Mesendoderm (in vitro differentiated cells): Measurements from ENCODE around the gene PPP2R2C.

ENCODE experiments used
- DNase-seq: peaks from one replicate; pipeline ENCODE4 v3.0.0; 2013
- H2AK5ac ChIP-seq: 2 replicates; pipeline ENCODE4 v1.6.1; 2013; ENCODE audit warnings: low read length, inconsistent platforms
- H2BK120ac ChIP-seq: 2 replicates; pipeline ENCODE4 v1.6.1; 2013; ENCODE audit warnings: low read depth, mild to moderate bottlenecking, low read length, moderate library complexity, mixed read lengths
- H2BK15ac ChIP-seq: replicated peaks from 2 replicates; pipeline ENCODE4 v1.6.1; 2013; ENCODE audit warnings: low read depth, mild to moderate bottlenecking, moderate library complexity
- H2BK5ac ChIP-seq: 2 replicates; pipeline ENCODE4 v1.6.1; 2013; ENCODE audit warnings: low read length, inconsistent platforms
- H3K18ac ChIP-seq: 2 replicates; pipeline ENCODE4 v1.6.1; 2013; ENCODE audit warnings: mild to moderate bottlenecking, low read length, mixed read lengths
- H3K23ac ChIP-seq: one replicate; pipeline ENCODE4 v1.6.1; 2013; ENCODE audit warnings: low read length
- H3K27ac ChIP-seq: 2 replicates; pipeline ENCODE4 v1.5.1; 2013; ENCODE audit warnings: low read depth, mild to moderate bottlenecking, inconsistent platforms, low read length, moderate library complexity
- H3K27me3 ChIP-seq: 2 replicates; pipeline ENCODE4 v1.6.1; 2013; ENCODE audit warnings: low read length, control low read depth, mild to moderate bottlenecking, inconsistent platforms; ENCODE audit not compliant: insufficient read depth, poor library complexity
- H3K36me3 ChIP-seq: 2 replicates; pipeline ENCODE4 v1.6.1; 2013; ENCODE audit warnings: low read length, inconsistent platforms; ENCODE audit not compliant: control insufficient read depth, insufficient read depth
- H3K4ac ChIP-seq: one replicate; pipeline ENCODE4 v1.6.1; 2013; ENCODE audit warnings: low read depth, mild to moderate bottlenecking, low read length, moderate library complexity
- H3K4me1 ChIP-seq: 2 replicates; pipeline ENCODE4 v1.6.1; 2013; ENCODE audit warnings: low read depth, low read length, inconsistent platforms; ENCODE audit not compliant: control insufficient read depth
- H3K4me2 ChIP-seq: 2 replicates; pipeline ENCODE4 v1.6.1; 2013; ENCODE audit warnings: low read length
- H3K4me3 ChIP-seq: 2 replicates; pipeline ENCODE4 v1.5.1; 2013; ENCODE audit warnings: mild to moderate bottlenecking, low read length
- H3K56ac ChIP-seq: one replicate; pipeline ENCODE4 v1.6.1; 2013; ENCODE audit warnings: low read length
- H3K79me1 ChIP-seq: 2 replicates; pipeline ENCODE4 v1.6.1; 2013; ENCODE audit warnings: low read length, inconsistent platforms
- H3K79me2 ChIP-seq: 2 replicates; pipeline ENCODE4 v1.6.1; 2013; ENCODE audit warnings: mild to moderate bottlenecking, low read length; ENCODE audit not compliant: control insufficient read depth, insufficient read depth
- H3K9ac ChIP-seq: 2 replicates; pipeline ENCODE4 v1.6.1; 2013; ENCODE audit warnings: low read length, inconsistent platforms
- H4K5ac ChIP-seq: one replicate; pipeline ENCODE4 v1.6.1; 2013; ENCODE audit warnings: low read length
- H4K8ac ChIP-seq: one replicate; pipeline ENCODE4 v1.6.1; 2013; ENCODE audit warnings: low read depth, mild to moderate bottlenecking, control low read depth, low read length, moderate library complexity
- WGBS: extraction: QIAGEN DNeasy Blood & Tissue Kit; methylation state at CpG from one replicate; pipeline ENCODE4 v1.1.7; 2013; ENCODE audit warnings: low lambda C conversion rate, missing lambda C conversion rate; ENCODE audit not compliant: insufficient coverage; ENCODE audit errors: extremely low coverage; 5-methylcytosine and 5-hydroxymethylcytosine counted together

Gene PPP2R2C

GRCh38 chr4:6281436-6282313 is 190.7 kb downstream of the PPP2R2C start:
- Histone ChIP-seq H3K4me2 (no peak overlapping the region), H4K5ac (no peak overlapping the region), H3K9ac (no peak overlapping the region), H3K36me3 (no peaks in the 10 kb centered on the region), H2AK5ac (no peak overlapping the region), H2BK15ac (no peak overlapping the region), H3K79me2 (no peaks in the 10 kb centered on the region), H3K27me3 (no peaks in the 10 kb centered on the region), H2BK5ac (no peak overlapping the region), H3K18ac (no peak overlapping the region), H3K4me1 (no peaks in the 10 kb centered on the region), H4K8ac (no peak overlapping the region), H3K4me3 (no peak overlapping the region), H3K23ac (no peak overlapping the region), H3K27ac (no peak overlapping the region), H2BK120ac (no peak overlapping the region), H3K56ac (no peak overlapping the region), H3K4ac (no peak overlapping the region), H3K79me1 (no peaks in the 10 kb centered on the region)
- no peak for DNase-seq
- WGBS, result no CpG with 5 or more reads among the region's 20 CpGs

- Histone ChIP-seq H3K36me3 (no peaks in the 10 kb centered on the region), H3K79me2 (peaks cover 2% of the 10 kb centered on the region), H3K4me3 (no peak overlapping the region), H2BK120ac (no peak overlapping the region), H3K27ac (no peak overlapping the region), H3K27me3 (no peaks in the 10 kb centered on the region), H3K23ac (no peak overlapping the region), H4K8ac (no peak overlapping the region), H3K4ac (no peak overlapping the region), H3K4me1 (no peaks in the 10 kb centered on the region), H3K79me1 (no peaks in the 10 kb centered on the region), H2BK15ac (no peak overlapping the region), H2AK5ac (no peak overlapping the region), H3K9ac (no peak overlapping the region), H3K18ac (no peak overlapping the region), H4K5ac (no peak overlapping the region), H3K56ac (no peak overlapping the region), H2BK5ac (no peak overlapping the region), H3K4me2 (no peak overlapping the region)
- DNase-seq, result no peak
- WGBS, result no CpG with 5 or more reads among the region's 16 CpGs
Measured at GRCh38 chr4:6280365-6280996, 191.9 kb downstream of the PPP2R2C start.

GRCh38 chr4:6279582-6280289 is 192.7 kb downstream of the PPP2R2C start:
- H3K79me2 ChIP-seq, result peaks cover 5% of the 10 kb centered on the region
- H4K8ac ChIP-seq, result no peak overlapping the region
- H3K27me3 ChIP-seq, result no peaks in the 10 kb centered on the region
- no peak overlapping the region for H2AK5ac ChIP-seq
- no peak for DNase-seq
- H3K9ac ChIP-seq, result no peak overlapping the region
- no peak overlapping the region for H3K56ac ChIP-seq
- no peak overlapping the region for H2BK120ac ChIP-seq
- H3K4ac ChIP-seq, result no peak overlapping the region
- H2BK5ac ChIP-seq, result no peak overlapping the region
- H3K4me2 ChIP-seq, result no peak overlapping the region
- no peak overlapping the region for H3K27ac ChIP-seq
- H3K18ac ChIP-seq, result no peak overlapping the region
- no peak overlapping the region for H4K5ac ChIP-seq
- no peak overlapping the region for H3K23ac ChIP-seq
- no peaks in the 10 kb centered on the region for H3K36me3 ChIP-seq
- no peak overlapping the region for H3K4me3 ChIP-seq
- WGBS, result no CpG with 5 or more reads among the region's 14 CpGs
- H3K79me1 ChIP-seq, result peaks cover 3% of the 10 kb centered on the region
- no peak overlapping the region for H2BK15ac ChIP-seq
- H3K4me1 ChIP-seq, result no peaks in the 10 kb centered on the region

- no CpG with 5 or more reads among the region's 10 CpGs for WGBS
Measured at GRCh38 chr4:6278801-6279197, 193.6 kb downstream of the PPP2R2C start.

GRCh38 chr4:6277935-6278800 is 194.2 kb downstream of the PPP2R2C start:
- no peak overlapping the region for H3K4ac ChIP-seq
- no peak overlapping the region for H2BK120ac ChIP-seq
- no peak overlapping the region for H3K9ac ChIP-seq
- no peak overlapping the region for H4K8ac ChIP-seq
- no peak overlapping the region for H3K23ac ChIP-seq
- no peak overlapping the region for H2AK5ac ChIP-seq
- WGBS, result no CpG with 5 or more reads among the region's 21 CpGs
- no peak overlapping the region for H2BK5ac ChIP-seq
- H3K36me3 ChIP-seq, result no peaks in the 10 kb centered on the region
- no peak overlapping the region for H3K4me3 ChIP-seq
- no peak overlapping the region for H3K27ac ChIP-seq
- H3K27me3 ChIP-seq, result no peaks in the 10 kb centered on the region
- no peak overlapping the region for H3K56ac ChIP-seq
- DNase-seq, result no peak
- no peaks in the 10 kb centered on the region for H3K4me1 ChIP-seq
- H3K79me1 ChIP-seq, result peaks cover 8% of the 10 kb centered on the region
- H3K18ac ChIP-seq, result no peak overlapping the region
- no peak overlapping the region for H2BK15ac ChIP-seq
- no peak overlapping the region for H3K4me2 ChIP-seq
- no peak overlapping the region for H4K5ac ChIP-seq
- peaks cover 7% of the 10 kb centered on the region for H3K79me2 ChIP-seq

More at GRCh38 chr4:6278801-6279197, 193.6 kb downstream of the PPP2R2C start:
- no peak overlapping the region for H3K9ac ChIP-seq
- H3K27ac ChIP-seq, result no peak overlapping the region
- no peak overlapping the region for H2BK5ac ChIP-seq
- H3K4me3 ChIP-seq, result no peak overlapping the region
- H2BK120ac ChIP-seq, result no peak overlapping the region
- H3K4me2 ChIP-seq, result no peak overlapping the region
- H2BK15ac ChIP-seq, result no peak overlapping the region
- no peak overlapping the region for H4K8ac ChIP-seq
- no peak for DNase-seq
- H2AK5ac ChIP-seq, result no peak overlapping the region
- H3K18ac ChIP-seq, result no peak overlapping the region
- peaks cover 6% of the 10 kb centered on the region for H3K79me1 ChIP-seq
- no peaks in the 10 kb centered on the region for H3K4me1 ChIP-seq
- no peak overlapping the region for H4K5ac ChIP-seq
- H3K27me3 ChIP-seq, result no peaks in the 10 kb centered on the region
- no peak overlapping the region for H3K23ac ChIP-seq
- H3K4ac ChIP-seq, result no peak overlapping the region
- no peak overlapping the region for H3K56ac ChIP-seq
- H3K36me3 ChIP-seq, result no peaks in the 10 kb centered on the region
- H3K79me2 ChIP-seq, result peaks cover 7% of the 10 kb centered on the region
